ENCODE data around the gene USP13.

The USP13 gene

GRCh38 chr3:179701176-179701827 is 48.5 kb downstream of the USP13 start:
- ChIA-PET POLR2A (no interaction called here), CTCF (interaction anchor here (1.7 kb wide), 1 partner anchor 37 kb away, joined by 4 read pairs; no protein-coding TSS in a partner anchor)
- no peak for TF ChIP-seq CTCF (IDR thresholded peaks at IDR 0.05; ENCODE audit: control extremely low read depth, extremely low read depth, low read depth, missing control alignments)
- DNase-seq (ENCODE audit: extremely low spot score) = no peak

DNA sequence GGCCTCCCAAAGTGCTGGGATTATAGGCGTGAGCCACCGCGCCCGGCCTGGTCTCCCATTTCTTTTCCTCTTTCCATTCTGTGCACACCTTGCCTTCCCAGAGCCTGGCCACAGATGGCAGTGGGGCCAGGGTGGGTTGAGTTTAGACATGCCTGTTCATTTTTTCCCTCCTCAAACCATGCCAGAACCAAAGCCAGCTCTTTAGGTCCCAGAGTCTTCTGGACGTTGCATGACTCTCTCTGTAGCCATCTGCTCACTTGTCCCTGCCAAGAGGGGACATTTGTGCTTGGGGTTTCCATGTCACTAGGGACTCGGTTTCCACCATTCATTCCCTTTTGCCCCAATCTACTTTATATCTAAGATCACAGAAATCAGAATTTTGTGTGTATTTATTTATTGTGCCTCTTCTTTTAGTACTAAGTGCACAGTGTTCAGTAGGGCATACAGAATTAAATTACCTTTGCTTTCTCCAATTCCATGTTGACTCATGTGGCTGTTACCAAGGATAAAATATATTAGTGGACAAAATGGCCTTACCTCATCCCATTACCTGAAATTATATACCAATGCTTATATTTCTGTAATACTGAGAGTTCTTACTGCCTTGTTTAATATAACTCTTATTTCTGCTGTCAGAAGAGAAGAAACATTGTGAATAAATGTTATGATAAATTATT is 49.6 kb downstream of the USP13 start:
- no peak for DNase-seq (ENCODE audit: extremely low spot score)
- ChIA-PET CTCF (no interaction called here), POLR2A (no interaction called here)
- no peak for TF ChIP-seq CTCF (IDR thresholded peaks at IDR 0.05; ENCODE audit: control extremely low read depth, extremely low read depth, low read depth, missing control alignments)

GRCh38 chr3:179703816-179704215 is 51.0 kb downstream of the USP13 start:
- DNase-seq (ENCODE audit: extremely low spot score) = no peak
- TF ChIP-seq CTCF (IDR thresholded peaks at IDR 0.05; ENCODE audit: control extremely low read depth, extremely low read depth, low read depth, missing control alignments) = no peak
- POLR2A ChIA-PET = no interaction called here
- CTCF ChIA-PET = interaction anchor here (1.2 kb wide), 1 partner anchor 11 kb away, joined by 3 read pairs; no protein-coding TSS in a partner anchor

- DNase-seq (ENCODE audit: extremely low spot score) = no peak
- ChIA-PET CTCF (interaction anchor here (1.3 to 1.5 kb wide), 3 partner anchors 9 to 13 kb away, joined by 3 to 4 read pairs (median 4); no protein-coding TSS in a partner anchor), POLR2A (no interaction called here)
- no peak for TF ChIP-seq CTCF (IDR thresholded peaks at IDR 0.05; ENCODE audit: control extremely low read depth, extremely low read depth, low read depth, missing control alignments)
Observed at GRCh38 chr3:179706233-179706632, 53.4 kb downstream of the USP13 start.

DNA sequence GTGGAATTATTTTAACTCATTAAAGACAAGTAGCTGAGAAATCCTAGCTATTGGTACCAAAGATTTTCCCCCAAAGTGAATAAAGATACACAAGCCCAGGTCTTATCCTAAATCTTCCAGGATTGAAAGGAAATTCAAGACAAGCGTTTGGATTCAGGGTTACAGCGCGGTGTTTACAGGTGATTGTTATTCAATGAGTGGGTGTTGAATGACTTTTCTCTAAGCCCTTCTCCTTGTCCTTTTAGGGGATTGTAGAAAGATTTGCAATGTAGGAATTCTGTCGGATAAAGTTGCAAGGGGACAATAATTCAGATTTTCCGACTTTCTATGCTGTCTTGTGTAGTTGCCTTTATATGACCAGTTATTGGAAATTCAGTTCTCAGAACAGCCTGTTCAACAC is 57.2 kb downstream of the USP13 start:
- CTCF ChIA-PET = interaction anchor here (1.5 kb wide), 1 partner anchor 10 kb away, joined by 3 read pairs; no protein-coding TSS in a partner anchor
- no peak for TF ChIP-seq CTCF (IDR thresholded peaks at IDR 0.05; ENCODE audit: control extremely low read depth, extremely low read depth, low read depth, missing control alignments)
- POLR2A ChIA-PET = no interaction called here
- DNase-seq (ENCODE audit: extremely low spot score) = no peak

DNA sequence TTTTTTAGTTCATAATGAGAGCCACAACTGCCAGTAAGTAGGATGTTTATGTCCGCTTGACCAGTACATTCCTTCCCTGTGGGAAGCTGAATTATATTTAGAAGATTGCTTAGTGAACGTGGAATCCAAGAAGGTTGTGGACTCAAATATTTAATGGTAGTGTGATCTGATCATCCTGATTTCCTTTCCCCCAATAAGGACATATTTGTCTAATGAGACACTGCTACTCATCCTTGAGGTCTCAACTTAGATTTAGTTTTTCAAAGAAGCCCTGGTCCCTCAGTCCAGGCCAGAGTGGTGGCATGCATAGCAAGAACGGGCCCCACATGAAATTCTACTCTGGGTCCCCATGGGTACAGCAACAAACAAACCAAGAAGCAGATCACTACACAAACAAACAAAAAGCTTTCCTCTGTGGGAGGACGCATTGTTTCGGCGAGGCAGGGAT is 60.8 kb downstream of the USP13 start:
- no peak for DNase-seq (ENCODE audit: extremely low spot score)
- CTCF ChIA-PET = interaction anchor here (1.0 kb wide), 1 partner anchor 9 kb away, joined by 3 read pairs; no protein-coding TSS in a partner anchor

More for the DNA sequence above, 60.8 kb downstream of the USP13 start:
- TF ChIP-seq CTCF (IDR thresholded peaks at IDR 0.05; ENCODE audit: control extremely low read depth, extremely low read depth, low read depth, missing control alignments) = no peak
- POLR2A ChIA-PET = no interaction called here
